ENCODE results near the gene LRMDA. TPM values are rescaled to one million over a fixed set of nuclear protein-coding genes. Genes with fewer than 3 reads are reported as not detected.

LRMDA gene
- total and polyA plus RNA-seq, 2 of the 4 experiments (the other 2 are of a cell fraction), result 0.07 TPM; not detected in 1

- H3K4me2 ChIP-seq (ENCODE audit: low read depth, low read length), result no peak overlapping the region
- H3K9ac ChIP-seq (ENCODE audit: low read depth, low read length), result no peak overlapping the region
- no peak for TF ChIP-seq MAZ (IDR thresholded peaks at IDR 0.05; ENCODE audit: borderline replicate concordance, low read depth, low read length)
- no peak for TF ChIP-seq CHD1 (IDR thresholded peaks at IDR 0.05; ENCODE audit: low read depth, low read length)
- TF ChIP-seq SMC3 (IDR thresholded peaks at IDR 0.05; ENCODE audit: low read depth, low read length), result no peak
- TF ChIP-seq CTCF (conservative IDR thresholded peaks at IDR 0.05; ENCODE audit: low read depth, low read length), result no peak
- no peak for TF ChIP-seq FOS (IDR thresholded peaks at IDR 0.05; ENCODE audit: low read depth, low read length)
- TF ChIP-seq BHLHE40 (IDR thresholded peaks at IDR 0.05; ENCODE audit: low read depth, low read length), result no peak
- no peak for TF ChIP-seq CEBPB (IDR thresholded peaks at IDR 0.05; ENCODE audit: low read depth, low read length)
- no peak for TF ChIP-seq NFE2L2 (IDR thresholded peaks at IDR 0.05; ENCODE audit: low read depth, low read length)
- TF ChIP-seq ELK1 (IDR thresholded peaks at IDR 0.05; ENCODE audit: borderline replicate concordance, low read depth, low read length), result no peak
- TF ChIP-seq RFX5 (IDR thresholded peaks at IDR 0.05; ENCODE audit: low read depth, low read length), result no peak
- TF ChIP-seq RCOR1 (IDR thresholded peaks at IDR 0.05; ENCODE audit: insufficient replicate concordance, low read length), result no peak
- TF ChIP-seq RAD21 (IDR thresholded peaks at IDR 0.05; ENCODE audit: low read length), result no peak
- TF ChIP-seq MXI1 (IDR thresholded peaks at IDR 0.05; ENCODE audit: borderline replicate concordance, low read depth, low read length), result no peak
- H3K4me3 ChIP-seq (ENCODE audit: insufficient read depth, low read depth, low read length), result no peak overlapping the region
- H4K5ac ChIP-seq (ENCODE audit: low read depth, low read length), result no peak overlapping the region
- H4K8ac ChIP-seq (ENCODE audit: low read depth in 2 of 2, low read length in 2 of 2), result no peak overlapping the region
- intact Hi-C loops (cut with micrococcal nuclease), result no loop called here
- H2BK5ac ChIP-seq (ENCODE audit: low read depth, low read length, poor library complexity, severe bottlenecking), result no peak overlapping the region
- in situ Hi-C loops (cut with MboI; ENCODE audit: low sequenced_read_pairs), result no loop called here
- no peak overlapping the region for H2AK9ac ChIP-seq (replicated peaks; ENCODE audit: low read depth, low read length, poor library complexity)
- H3K9me1 ChIP-seq (ENCODE audit: insufficient read depth, low read length), result no peaks in the 10 kb centered on the region
- H3K27ac ChIP-seq (ENCODE audit: insufficient read depth, low read length), result no peak overlapping the region
- no peak overlapping the region for H3K14ac ChIP-seq (replicated peaks; ENCODE audit: low read depth, low read length)
- H3K23ac ChIP-seq (ENCODE audit: low read depth, low read length), result no peak overlapping the region
- POLR2A ChIA-PET (ENCODE audit: unreplicated experiment), result no interaction called here
- no peak overlapping the region for H2BK120ac ChIP-seq (ENCODE audit: low read depth, low read length)
- dilution Hi-C loops (cut with HindIII; ENCODE audit: low sequenced_read_pairs, unreplicated experiment), result no loop called here
- H2BK15ac ChIP-seq (ENCODE audit: low read depth, low read length), result 0 out of 3 replicates have a peak overlapping the region, but pooled peaks have one; percentile 25
- DNase-seq, result no peak
- H2BK20ac ChIP-seq (ENCODE audit: low read depth, low read length), result no peak overlapping the region
- H3K4me1 ChIP-seq (ENCODE audit: control insufficient read depth, insufficient read depth, low read length), result peaks cover 2% of the 10 kb centered on the region; the same call in 1 of the 2 replicates
- no CpG with 5 or more reads among the region's 5 CpGs for WGBS, 2 experiments (ENCODE audit: extremely low coverage in 2 of 2, insufficient read length in 1 of 2)
- H4K20me1 ChIP-seq (ENCODE audit: insufficient read depth, low read length), result no peaks in the 10 kb centered on the region
- no TSS peak for BruUV-seq (replicated peaks)
- no peak overlapping the region for H3K18ac ChIP-seq (ENCODE audit: low read depth, low read length)
- no peak overlapping the region for H3K56ac ChIP-seq (ENCODE audit: extremely low read depth, insufficient read depth, low read length)
- H2AFZ ChIP-seq (replicated peaks; ENCODE audit: low read length, poor library complexity), result no peak overlapping the region
- no peaks in the 10 kb centered on the region for H3K27me3 ChIP-seq (ENCODE audit: control insufficient read depth, insufficient read depth, low read length)
- no peak overlapping the region for H2AK5ac ChIP-seq (ENCODE audit: low read depth, low read length)
- H3K9me3 ChIP-seq (ENCODE audit: control insufficient read depth, insufficient read depth, low read length), result no peaks in the 10 kb centered on the region
- no peak overlapping the region for H4K91ac ChIP-seq (ENCODE audit: insufficient read depth, low read depth, low read length)
- CTCF ChIA-PET, result no interaction called here
- H3K79me1 ChIP-seq (ENCODE audit: low read depth in 1 of 2, low read length in 2 of 2), result no peaks in the 10 kb centered on the region
- ATAC-seq (ENCODE audit: low read depth), result no peak
- H3K4ac ChIP-seq (ENCODE audit: low read depth, low read length), result no peak overlapping the region
- H3K36me3 ChIP-seq (ENCODE audit: control insufficient read depth, insufficient read depth, low read length), result no peaks in the 10 kb centered on the region
Observed at GRCh38 chr10:76358743-76359395, 927.4 kb downstream of the LRMDA start.

Data from IMR-90 (cell line).